Colonic mucosa (tissue), 4 donors: ENCODE measurements around the gene RPS6KA3. TPM values are rescaled to one million over a fixed set of nuclear protein-coding genes. Genes with fewer than 3 reads are reported as not detected.

ENCODE experiments used
- DNase-seq: peaks from one replicate; pipeline ENCODE4 v3.0.0-alpha.2; 2020
- H3K27ac ChIP-seq: fragments of 200-600 bp; one replicate; pipeline ENCODE4 v1.8.0; 2021
- H3K27me3 ChIP-seq: fragments of 200-600 bp; one replicate; pipeline ENCODE4 v1.8.0; 2021
- H3K36me3 ChIP-seq: fragments of 200-600 bp; one replicate; pipeline ENCODE4 v1.8.0; 2021
- H3K4me1 ChIP-seq: fragments of 200-600 bp; one replicate; pipeline ENCODE4 v1.8.0; 2021; ENCODE audit warnings: mild to moderate bottlenecking
- H3K4me3 ChIP-seq: fragments of 200-600 bp; one replicate; pipeline ENCODE4 v1.8.0; 2021
- H3K9ac ChIP-seq, 2 donors: one replicate each; pipeline ENCODE4 v1.7.0; 2013; ENCODE audit warnings: control low read depth in 2 of 2, low read depth in 2 of 2, low read length in 2 of 2
- H3K9me3 ChIP-seq: fragments of 200-600 bp; one replicate; pipeline ENCODE4 v1.8.0; 2021
- CTCF ChIP-seq: fragments of 200-600 bp; IDR thresholded peaks from one replicate; pipeline ENCODE4 v1.8.0; 2022; ENCODE audit warnings: antibody characterized with exemption, mild to moderate bottlenecking
- intact Hi-C: fragments of 100-400 bp; cut with DNase I; formaldehyde crosslinking; loops from one replicate; pipeline ENCODE4 v1.14.1; 2022
- total RNA-seq, 2 donors: library from RNA; stranded (reverse); fragmentation: NEBNext Ultra II Directional in 1 of 2; extraction: Animal tissue kit (Norgen Biotek cat#: 25700) in 1 of 2; gene quantifications; one replicate each; pipeline ENCODE4 v1.2.1, GENCODE V29; 2021
- donor health status: healthy.
- donor health status: DM: no; HTN: no; CAD: no.
- donor health status: DM: no; HTN: no; CAD: no.

The RPS6KA3 gene
- total RNA-seq, 2 donors from 2014 or later, result 77.0 to 110 TPM

GRCh38 chrX:20211261-20211786, 55.4 kb downstream of the RPS6KA3 start:
- H3K27ac ChIP-seq, result no peak overlapping the region
- H3K36me3 ChIP-seq, result no peaks in the 10 kb centered on the region
- intact Hi-C loops, result no loop called here
- DNase-seq, result no peak
- H3K4me1 ChIP-seq, result no peaks in the 10 kb centered on the region
- no peaks in the 10 kb centered on the region for H3K9me3 ChIP-seq
- no peak for TF ChIP-seq CTCF
- H3K4me3 ChIP-seq, result no peak overlapping the region
- H3K9ac ChIP-seq, result no peak overlapping the region
- H3K27me3 ChIP-seq, result no peaks in the 10 kb centered on the region

GRCh38 chrX:20205927-20206708, 60.6 kb downstream of the RPS6KA3 start:
- Histone ChIP-seq H3K9me3 (no peaks in the 10 kb centered on the region), H3K27me3 (no peaks in the 10 kb centered on the region), H3K9ac (no peak overlapping the region), H3K27ac (no peak overlapping the region), H3K4me3 (no peak overlapping the region), H3K4me1 (no peaks in the 10 kb centered on the region), H3K36me3 (no peaks in the 10 kb centered on the region)
- DNase-seq, result no peak
- no peak for TF ChIP-seq CTCF
- intact Hi-C loops, result no loop called here

- intact Hi-C loops, result no loop called here
- no peak overlapping the region for H3K4me3 ChIP-seq
- no peak for TF ChIP-seq CTCF
These were observed 62.4 kb downstream of the RPS6KA3 start for GRCh38 chrX:20204351-20204750.

GRCh38 chrX:20197641-20198210, 69.0 kb downstream of the RPS6KA3 start:
- intact Hi-C loops, result no loop called here
- no peaks in the 10 kb centered on the region for H3K36me3 ChIP-seq
- no peaks in the 10 kb centered on the region for H3K27me3 ChIP-seq
- H3K9me3 ChIP-seq, result no peaks in the 10 kb centered on the region
- H3K9ac ChIP-seq, result no peak overlapping the region
- no peak overlapping the region for H3K4me3 ChIP-seq
- no peaks in the 10 kb centered on the region for H3K4me1 ChIP-seq
- TF ChIP-seq CTCF, result no peak
- no peak for DNase-seq
- no peak overlapping the region for H3K27ac ChIP-seq

More at GRCh38 chrX:20204351-20204750, 62.4 kb downstream of the RPS6KA3 start:
- Histone ChIP-seq H3K27me3 (no peaks in the 10 kb centered on the region), H3K27ac (no peak overlapping the region), H3K36me3 (no peaks in the 10 kb centered on the region), H3K9ac (no peak overlapping the region), H3K9me3 (no peaks in the 10 kb centered on the region), H3K4me1 (no peaks in the 10 kb centered on the region)
- no peak for DNase-seq

GRCh38 chrX:20189171-20189570, 77.5 kb downstream of the RPS6KA3 start:
- intact Hi-C loops, result no loop called here
- H3K36me3 ChIP-seq, result no peaks in the 10 kb centered on the region
- H3K4me3 ChIP-seq, result no peak overlapping the region
- no peak overlapping the region for H3K9ac ChIP-seq
- no peak overlapping the region for H3K27ac ChIP-seq
- H3K9me3 ChIP-seq, result no peaks in the 10 kb centered on the region
- DNase-seq, result no peak
- no peaks in the 10 kb centered on the region for H3K4me1 ChIP-seq
- H3K27me3 ChIP-seq, result no peaks in the 10 kb centered on the region
- TF ChIP-seq CTCF, result no peak
